Measurements from ENCODE around the gene ST7. TPM values are rescaled to one million over a fixed set of nuclear protein-coding genes. Genes with fewer than 3 reads are reported as not detected.

ST7 gene
- total and polyA plus RNA-seq, 2 donors from 2014 or later: 21.5 to 29.8 TPM

GRCh38 chr7:117210397-117210796 is 257.1 kb downstream of the ST7 start:
- Histone ChIP-seq H3K9me3 (ENCODE audit: control insufficient read depth in 2 of 3, insufficient read depth in 1 of 3, low read length in 3 of 3) (no peaks in the 10 kb centered on the region), H3K4me3 (ENCODE audit: low read length in 3 of 3) (no peak overlapping the region), H3K9ac (ENCODE audit: low read length in 3 of 3) (no peak overlapping the region), H3K36me3 (ENCODE audit: control insufficient read depth in 2 of 3, insufficient read depth in 3 of 3, low read length in 3 of 3) (peaks cover 0 to 8% (median 0%) of the 10 kb centered on the region in 3 donors), H3K27me3 (ENCODE audit: control insufficient read depth, insufficient read depth, low read length) (no peaks in the 10 kb centered on the region), H3K27ac (ENCODE audit: low read depth in 2 of 2, low read length in 2 of 2) (no peak overlapping the region), H3K4me1 (ENCODE audit: control insufficient read depth in 2 of 3, insufficient read depth in 2 of 3, low read depth in 1 of 3, low read length in 3 of 3) (no peaks in the 10 kb centered on the region)
- TF ChIP-seq CTCF (IDR thresholded peaks at IDR 0.05; ENCODE audit: borderline replicate concordance, extremely low read depth, insufficient read depth): no peak
- intact Hi-C loops (cut with DNase I): no loop called here
- no peak for DNase-seq
- FAIRE-seq: no peak

- Histone ChIP-seq H3K9ac (ENCODE audit: low read length in 3 of 3) (no peak overlapping the region), H3K4me3 (ENCODE audit: low read length in 3 of 3) (no peak overlapping the region), H3K36me3 (ENCODE audit: control insufficient read depth in 2 of 3, insufficient read depth in 3 of 3, low read length in 3 of 3) (peaks cover 0 to 8% (median 0%) of the 10 kb centered on the region in 3 donors), H3K27ac (ENCODE audit: low read depth in 2 of 2, low read length in 2 of 2) (no peak overlapping the region), H3K27me3 (ENCODE audit: control insufficient read depth, insufficient read depth, low read length) (no peaks in the 10 kb centered on the region), H3K4me1 (ENCODE audit: control insufficient read depth in 2 of 3, insufficient read depth in 2 of 3, low read depth in 1 of 3, low read length in 3 of 3) (no peaks in the 10 kb centered on the region), H3K9me3 (ENCODE audit: control insufficient read depth in 2 of 3, insufficient read depth in 1 of 3, low read length in 3 of 3) (no peaks in the 10 kb centered on the region)
- DNase-seq (no peak), FAIRE-seq (no peak)
- TF ChIP-seq CTCF (IDR thresholded peaks at IDR 0.05; ENCODE audit: borderline replicate concordance, extremely low read depth, insufficient read depth): no peak
- intact Hi-C loops (cut with DNase I): no loop called here
These were observed 257.6 kb downstream of the ST7 start for GRCh38 chr7:117210908-117211307.

GRCh38 chr7:117211614-117212013 is 258.3 kb downstream of the ST7 start:
- intact Hi-C loops (cut with DNase I): no loop called here
- peaks cover 0 to 8% (median 0%) of the 10 kb centered on the region in 3 donors for H3K36me3 ChIP-seq (ENCODE audit: control insufficient read depth in 2 of 3, insufficient read depth in 3 of 3, low read length in 3 of 3)
- TF ChIP-seq CTCF (IDR thresholded peaks at IDR 0.05; ENCODE audit: borderline replicate concordance, extremely low read depth, insufficient read depth): no peak
- FAIRE-seq (no peak), DNase-seq (no peak)
- H3K9ac ChIP-seq (ENCODE audit: low read length in 3 of 3): no peak overlapping the region
- no peaks in the 10 kb centered on the region for H3K9me3 ChIP-seq (ENCODE audit: control insufficient read depth in 2 of 3, insufficient read depth in 1 of 3, low read length in 3 of 3)
- H3K27ac ChIP-seq (ENCODE audit: low read depth in 2 of 2, low read length in 2 of 2): no peak overlapping the region
- H3K27me3 ChIP-seq (ENCODE audit: control insufficient read depth, insufficient read depth, low read length): no peaks in the 10 kb centered on the region
- H3K4me1 ChIP-seq (ENCODE audit: control insufficient read depth in 2 of 3, insufficient read depth in 2 of 3, low read depth in 1 of 3, low read length in 3 of 3): no peaks in the 10 kb centered on the region
- no peak overlapping the region for H3K4me3 ChIP-seq (ENCODE audit: low read length in 3 of 3)

All from kidney (tissue), 14 donors.